Stimulated activated CD4-positive, alpha-beta T cell treated with anti-CD3 and anti-CD28 coated beads, Interleukin-4, amount 100 ng/mL, for 1 hour (primary cell): ENCODE results near the gene KMO.
A peak's percentile ranks its signal among the peaks of the same experiment; 100 is the strongest.

Experiments
- DNase-seq: peaks from one replicate; pipeline ENCODE4 v3.0.0-alpha.2; 2020

Gene KMO

DNA sequence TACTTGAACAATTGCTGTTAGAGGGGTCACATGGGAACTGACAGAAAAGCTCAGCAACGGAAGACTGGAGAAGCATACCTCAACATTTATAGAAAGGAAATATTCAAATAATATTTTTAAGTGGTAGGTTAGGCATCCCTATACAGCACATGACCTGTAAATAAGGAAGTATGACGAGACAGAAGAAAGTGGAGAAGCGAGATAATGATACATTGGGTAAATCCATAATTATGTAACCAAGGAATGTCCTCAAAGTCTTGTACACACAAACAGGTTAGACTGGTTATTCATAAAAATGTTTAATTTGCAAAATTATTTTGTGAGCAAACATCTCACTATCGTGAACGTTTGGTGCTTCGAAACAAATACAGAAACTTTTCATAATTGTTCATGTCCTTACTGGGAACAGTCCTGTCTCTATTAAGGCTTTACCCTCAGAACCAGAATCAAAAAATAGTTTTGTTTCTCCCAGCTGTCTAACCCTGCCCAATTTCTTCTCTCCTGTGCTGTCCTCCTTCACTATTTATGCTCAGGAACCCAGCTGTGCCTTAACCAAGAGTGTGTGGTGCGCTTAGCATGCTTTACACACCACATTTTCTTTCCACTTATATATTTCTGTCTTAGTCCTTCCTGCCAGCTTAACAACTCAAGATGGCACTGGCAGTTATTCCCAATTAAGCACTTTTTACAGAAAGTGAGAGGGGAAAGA, 10.2 kb downstream of the KMO start:
- DNase-seq: no peak

DNA sequence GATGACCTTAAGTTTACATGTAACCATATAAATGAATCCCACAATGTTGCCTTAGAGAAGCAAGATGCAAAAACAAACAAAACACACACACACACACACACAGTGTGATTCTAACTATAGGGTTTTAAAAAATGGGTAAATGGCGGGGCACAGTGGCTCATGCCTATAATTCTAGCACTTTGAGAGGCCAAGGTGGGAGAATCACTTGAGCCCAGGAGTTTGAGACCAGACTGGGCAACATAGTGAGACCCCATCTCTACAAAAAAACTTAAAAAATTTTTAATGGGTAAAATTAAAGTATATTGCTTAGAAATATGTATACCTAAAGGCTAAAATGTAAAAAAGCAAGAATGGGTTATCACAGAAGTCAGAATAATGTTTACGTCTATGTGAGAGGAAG, 15.8 kb downstream of the KMO start:
- no peak for DNase-seq

- DNase-seq: no peak
Measured at GRCh38 chr1:241550318-241550717, 18.1 kb downstream of the KMO start.

GRCh38 chr1:241551759-241552638, 19.8 kb downstream of the KMO start:
- peak; percentile 55 for DNase-seq

DNA sequence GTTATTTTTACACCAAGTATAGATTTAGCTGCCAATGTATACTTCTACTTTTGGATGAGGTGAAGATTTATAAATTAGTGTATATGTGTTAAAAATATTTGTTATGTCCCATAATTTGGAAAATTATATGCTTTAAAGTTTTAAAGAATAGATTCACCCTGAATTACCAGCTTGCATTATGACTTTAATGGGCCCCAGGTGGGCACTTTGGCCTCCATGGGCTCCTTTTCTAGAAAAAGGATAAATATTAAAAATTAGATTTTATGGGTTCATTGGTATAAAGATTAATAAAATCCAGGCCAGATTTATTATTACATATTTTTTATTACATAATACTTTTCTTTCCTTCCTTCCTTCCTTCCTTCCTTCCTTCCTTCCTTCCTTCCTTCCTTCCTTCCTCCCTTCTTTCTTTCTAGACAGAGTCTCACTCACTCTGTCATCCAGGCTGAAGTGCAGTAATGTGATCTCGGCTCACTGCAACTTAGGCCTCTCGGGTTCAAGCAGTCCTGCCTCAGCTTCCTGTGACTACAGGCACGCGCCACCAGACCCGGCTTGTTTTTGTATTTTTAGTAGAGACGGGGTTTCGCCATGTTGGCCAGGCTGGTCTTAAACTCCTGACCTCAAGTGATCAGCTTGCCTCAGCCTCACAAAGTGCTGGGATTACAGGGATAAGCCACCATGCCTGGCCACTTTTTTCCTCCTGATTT, 21.9 kb downstream of the KMO start:
- DNase-seq: no peak

- no peak for DNase-seq
Measured at GRCh38 chr1:241555526-241555925, 23.3 kb downstream of the KMO start.

- no peak for DNase-seq
Measured at GRCh38 chr1:241557031-241557430, 24.9 kb downstream of the KMO start.

- DNase-seq: no peak
Measured at GRCh38 chr1:241557551-241558193, 25.5 kb downstream of the KMO start.

GRCh38 chr1:241560146-241560848, 28.1 kb downstream of the KMO start:
- DNase-seq: no peak

GRCh38 chr1:241560849-241561187, 28.6 kb downstream of the KMO start:
- no peak for DNase-seq

DNA sequence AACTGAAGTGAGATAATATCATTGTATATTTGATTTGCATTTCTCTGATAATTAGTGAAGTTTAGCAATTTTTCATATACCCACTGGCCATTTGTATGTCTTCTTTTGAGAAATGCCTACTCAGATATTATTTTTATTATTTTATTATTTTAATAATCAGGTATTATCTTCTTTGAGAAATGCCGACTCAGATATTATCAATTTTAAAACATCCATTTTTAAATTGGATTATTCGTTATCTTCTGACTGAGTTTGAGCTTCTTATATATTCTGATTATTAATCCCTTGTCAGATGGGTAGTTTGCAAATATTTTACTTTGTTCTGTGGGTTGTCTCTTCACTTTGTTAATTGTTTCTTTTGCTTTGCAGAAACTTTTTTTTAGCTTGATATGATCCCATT, 37.7 kb downstream of the KMO start:
- no peak for DNase-seq

DNA sequence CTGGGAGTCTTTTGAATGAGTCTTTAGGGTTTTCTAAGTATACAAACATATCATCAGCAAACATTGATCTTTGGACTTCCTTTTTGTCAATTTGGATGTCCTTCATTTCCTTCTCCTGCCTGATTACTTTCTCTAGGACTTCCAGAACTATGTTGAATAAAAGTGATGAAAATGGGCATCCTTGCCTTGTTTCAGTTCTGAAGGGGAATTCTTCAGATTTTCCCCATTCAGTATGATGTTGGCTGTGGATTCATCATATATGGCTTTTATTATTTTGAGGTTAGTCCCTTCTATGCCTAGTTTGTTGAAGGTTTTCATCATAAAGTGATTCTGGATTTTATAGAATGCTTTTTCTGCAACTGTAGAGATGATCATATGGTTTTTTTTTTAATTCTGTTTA, 42.0 kb downstream of the KMO start:
- no peak for DNase-seq

DNA sequence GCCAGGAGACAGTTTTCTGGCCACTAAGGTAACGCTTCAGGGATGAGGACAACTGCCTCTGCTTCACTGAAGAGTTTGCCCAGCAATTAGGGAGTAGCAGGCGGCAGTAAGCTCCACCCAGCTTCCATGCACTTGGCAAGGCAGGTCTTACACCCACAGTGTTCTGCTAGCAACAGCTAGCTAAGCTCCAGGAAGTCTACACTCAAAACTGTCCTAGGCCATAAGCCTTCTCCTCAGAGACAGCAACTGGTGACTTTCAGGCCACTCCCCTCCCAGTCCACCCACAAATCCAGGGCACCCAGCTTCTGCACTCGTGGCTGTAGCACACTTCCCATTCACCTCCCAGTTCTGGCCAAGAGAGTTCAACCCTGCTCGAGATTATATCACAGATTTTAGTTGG, 47.3 kb downstream of the KMO start:
- no peak for DNase-seq

- no peak for DNase-seq
Measured at GRCh38 chr1:241582921-241583321, 50.7 kb downstream of the KMO start.

- no peak for DNase-seq
Measured at GRCh38 chr1:241586905-241587512, 54.8 kb downstream of the KMO start.

DNA sequence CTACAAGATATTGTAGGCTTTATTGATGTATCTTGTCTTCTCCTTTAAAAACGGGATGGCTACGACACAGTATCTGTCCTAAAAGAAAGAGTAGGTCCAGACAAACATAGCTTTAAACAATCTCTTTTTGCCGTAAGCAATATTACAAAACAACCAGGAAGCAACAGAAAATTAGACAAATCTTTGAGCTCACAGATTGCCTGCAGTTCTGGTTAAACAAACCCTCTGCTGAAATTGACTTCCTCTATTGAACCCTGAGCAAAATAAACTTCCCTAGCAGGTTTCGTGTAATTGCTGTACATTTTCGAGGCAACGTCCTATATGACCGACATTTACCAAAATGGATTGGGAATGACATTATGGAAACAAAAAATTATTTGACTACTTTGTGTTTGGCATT, 57.3 kb downstream of the KMO start:
- DNase-seq: no peak

GRCh38 chr1:241590719-241591118, 58.5 kb downstream of the KMO start:
- DNase-seq: no peak

GRCh38 chr1:241591317-241591716, 59.1 kb downstream of the KMO start:
- no peak for DNase-seq

GRCh38 chr1:241591736-241592135, 59.6 kb downstream of the KMO start:
- no peak for DNase-seq

- DNase-seq: no peak
Measured at GRCh38 chr1:241592273-241592958, 60.2 kb downstream of the KMO start.

GRCh38 chr1:241593186-241593585, 61.0 kb downstream of the KMO start:
- no peak for DNase-seq

- DNase-seq: no peak
Measured at GRCh38 chr1:241596633-241597032, 64.5 kb downstream of the KMO start.
